ENCODE data around the gene HEXB.
"Not testable (repeated sequence)": the region's sequence is repeated elsewhere in the genome, so short reads cannot be mapped to it uniquely, and the experiment has no call there.

Gene HEXB

GRCh38 chr5:74736759-74737158 lies 51.7 kb downstream of the HEXB start:
- H3K4me3 ChIP-seq: no peak overlapping the region
- DNase-seq (ENCODE audit: low spot score): no peak
- no peak overlapping the region for H3K27ac ChIP-seq
- TF ChIP-seq CTCF (IDR thresholded peaks at IDR 0.05): no peak

GRCh38 chr5:74738406-74738805 lies 53.4 kb downstream of the HEXB start:
- no peak overlapping the region for H3K27ac ChIP-seq
- no peak for DNase-seq (ENCODE audit: low spot score)
- no peak overlapping the region for H3K4me3 ChIP-seq
- TF ChIP-seq CTCF (IDR thresholded peaks at IDR 0.05): no peak

GRCh38 chr5:74748742-74749141 lies 63.7 kb downstream of the HEXB start:
- H3K4me3 ChIP-seq; H3K27ac ChIP-seq; DNase-seq (ENCODE audit: low spot score): not testable (repeated sequence)

GRCh38 chr5:74761241-74761640 lies 76.2 kb downstream of the HEXB start:
- no peak for TF ChIP-seq CTCF (IDR thresholded peaks at IDR 0.05)
- no peak for DNase-seq (ENCODE audit: low spot score)
- H3K27ac ChIP-seq: no peak overlapping the region
- H3K4me3 ChIP-seq: no peak overlapping the region

GRCh38 chr5:74762599-74762998 lies 77.6 kb downstream of the HEXB start:
- TF ChIP-seq CTCF (IDR thresholded peaks at IDR 0.05): no peak
- Histone ChIP-seq H3K27ac (no peak overlapping the region), H3K4me3 (no peak overlapping the region)
- DNase-seq (ENCODE audit: low spot score): no peak

GRCh38 chr5:74763504-74763903 lies 78.5 kb downstream of the HEXB start:
- H3K4me3 ChIP-seq: no peak overlapping the region
- TF ChIP-seq CTCF (IDR thresholded peaks at IDR 0.05): no peak
- DNase-seq (ENCODE audit: low spot score): no peak
- H3K27ac ChIP-seq: no peak overlapping the region

- H3K27ac ChIP-seq: no peak overlapping the region
- peak overlapping the region; percentile 96 for H3K4me3 ChIP-seq
- no peak for TF ChIP-seq CTCF (IDR thresholded peaks at IDR 0.05)
- no peak for DNase-seq (ENCODE audit: low spot score)
Measured at GRCh38 chr5:74765201-74765600, 80.2 kb downstream of the HEXB start.

- Histone ChIP-seq H3K4me3 (peak overlapping the region; percentile 96), H3K27ac (no peak overlapping the region)
- TF ChIP-seq CTCF (IDR thresholded peaks at IDR 0.05): no peak
- DNase-seq (ENCODE audit: low spot score): no peak
Measured at GRCh38 chr5:74765929-74766328, 80.9 kb downstream of the HEXB start.
